ENCODE measurements around the gene ZNF215. TPM values are rescaled to one million over a fixed set of nuclear protein-coding genes. Genes with fewer than 3 reads are reported as not detected.

Gene ZNF215
- total and polyA plus RNA-seq, 2 of the 13 experiments (the other 11 are each of a cell fraction or from before 2014, with no cell fraction given): not detected

DNA sequence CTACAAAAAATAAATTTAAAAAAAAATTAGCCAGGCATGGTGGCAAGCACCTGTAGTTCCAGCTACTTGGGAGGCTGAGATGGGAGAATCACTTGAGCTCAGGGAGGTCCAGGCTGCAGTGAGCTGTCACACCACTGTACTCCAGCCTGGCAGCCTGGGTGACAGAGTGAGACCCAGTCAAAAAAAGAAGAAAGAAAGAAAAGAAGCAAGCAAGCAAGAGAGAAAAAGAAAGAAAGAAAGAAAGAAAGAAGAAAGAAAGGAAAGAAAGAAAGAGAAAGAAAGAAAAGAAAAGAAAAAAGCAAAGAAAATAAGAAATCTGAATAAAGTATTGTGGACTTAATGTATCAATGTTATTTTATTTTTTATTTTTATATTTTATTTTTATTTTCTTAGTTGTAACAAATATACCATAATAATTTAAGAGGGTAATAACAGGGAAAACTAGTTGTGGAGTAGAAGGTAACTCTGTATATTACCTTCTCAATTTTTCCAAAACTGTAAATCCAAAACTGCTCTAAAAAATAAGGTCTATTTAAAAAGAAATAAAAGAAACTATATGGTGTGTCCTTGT is 1.1 kb upstream of the ZNF215 start (continued):
- TF ChIP-seq, protein P1, sequence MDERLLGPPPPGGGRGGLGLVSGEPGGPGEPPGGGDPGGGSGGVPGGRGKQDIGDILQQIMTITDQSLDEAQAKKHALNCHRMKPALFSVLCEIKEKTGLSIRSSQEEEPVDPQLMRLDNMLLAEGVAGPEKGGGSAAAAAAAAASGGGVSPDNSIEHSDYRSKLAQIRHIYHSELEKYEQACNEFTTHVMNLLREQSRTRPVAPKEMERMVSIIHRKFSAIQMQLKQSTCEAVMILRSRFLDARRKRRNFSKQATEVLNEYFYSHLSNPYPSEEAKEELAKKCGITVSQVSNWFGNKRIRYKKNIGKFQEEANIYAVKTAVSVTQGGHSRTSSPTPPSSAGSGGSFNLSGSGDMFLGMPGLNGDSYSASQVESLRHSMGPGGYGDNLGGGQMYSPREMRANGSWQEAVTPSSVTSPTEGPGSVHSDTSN (CRISPR knock-in tag; IDR thresholded peaks at IDR 0.05): no peak
- TF ChIP-seq JUNB (CRISPR knock-in tag; IDR thresholded peaks at IDR 0.05; ENCODE audit: borderline replicate concordance) (no peak), CHD4 (IDR thresholded peaks at IDR 0.05; ENCODE audit: borderline replicate concordance, low read length) (no peak), ZNF570 (CRISPR knock-in tag; IDR thresholded peaks at IDR 0.05; ENCODE audit: borderline replicate concordance) (no peak), ATF1 (CRISPR knock-in tag; IDR thresholded peaks at IDR 0.05) (no peak), ZNF383 (CRISPR knock-in tag; IDR thresholded peaks at IDR 0.05; ENCODE audit: borderline replicate concordance) (no peak), ZFP36L1 (CRISPR knock-in tag; IDR thresholded peaks at IDR 0.05) (no peak), GATA4 (IDR thresholded peaks at IDR 0.05; ENCODE audit: borderline replicate concordance, low read depth) (no peak), IRF2 (CRISPR knock-in tag; IDR thresholded peaks at IDR 0.05) (no peak)

DNA sequence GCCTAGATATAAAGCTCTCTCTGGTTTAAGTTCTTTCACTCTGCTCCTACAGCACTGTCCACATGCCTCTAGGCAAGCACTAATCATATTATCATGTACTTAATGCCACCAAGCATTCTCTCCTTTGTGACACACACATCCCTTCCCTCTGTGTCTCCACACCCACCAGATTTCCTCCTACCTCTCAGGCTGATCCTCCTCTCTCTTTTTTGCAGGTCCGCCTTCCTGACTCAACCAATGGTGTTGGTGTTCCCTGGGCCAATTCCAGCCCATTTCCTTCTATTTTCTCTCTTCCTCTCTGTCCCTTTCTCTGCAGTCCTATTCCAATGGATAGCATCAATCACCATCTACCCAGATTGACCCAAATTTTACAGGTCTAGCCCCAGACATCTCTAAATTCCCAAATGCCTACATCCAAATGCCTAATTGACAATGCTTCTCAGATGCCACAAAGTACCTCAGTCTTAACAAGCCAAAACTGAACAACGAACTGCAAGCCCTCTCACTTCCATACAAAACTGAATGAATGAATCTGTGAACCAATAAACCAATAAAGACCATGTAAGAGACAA is 504 bp upstream of the ZNF215 start:
- intact Hi-C loops (cut with micrococcal nuclease; ENCODE audit: unreplicated experiment): no loop called here
- peaks cover 0 to 23% of the 10 kb centered on the region in 2 experiments; a peak in 2 of 5 replicates for H3K27me3 ChIP-seq (ENCODE audit: control insufficient read depth in 1 of 2, insufficient read depth in 2 of 2, low read length in 2 of 2)
- H3K36me3 ChIP-seq (replicated peaks in 1 of 2; ENCODE audit: control insufficient read depth in 1 of 2, insufficient read depth in 2 of 2, low read length in 2 of 2): no peaks in the 10 kb centered on the region
- ChIA-PET CTCF (ENCODE audit: low intra/inter-chr PET ratio, low total read pairs) (no interaction called here), POLR2A (no interaction called here)
- no TSS peak for BruUV-seq (replicated peaks)
- no peak overlapping the region for H2AFZ ChIP-seq (ENCODE audit: low read length)
- FAIRE-seq (no peak), ATAC-seq (no peak), DNase-seq (ENCODE audit: low spot score) (no peak)
- no peak overlapping the region for H3K4me3 ChIP-seq (replicated peaks in 1 of 3; ENCODE audit: insufficient read depth in 1 of 3, low read depth in 2 of 3, low read length in 3 of 3)
- in situ Hi-C loops (cut with HindIII; ENCODE audit: extremely low pct_ligation_motif_present, low pct_unique_long_range_greater_than_20kb): no loop called here
- H3K4me1 ChIP-seq (ENCODE audit: insufficient read depth, low read length): no peaks in the 10 kb centered on the region
- WGBS (ENCODE audit: low lambda C conversion rate): 52% methylated on average over 2 of the region's 2 CpGs
- no peak overlapping the region for H3K4me2 ChIP-seq (ENCODE audit: low read depth, low read length)
- no peaks in the 10 kb centered on the region for H4K20me1 ChIP-seq (ENCODE audit: insufficient read depth, low read length)
- no peaks in the 10 kb centered on the region for H3K9me3 ChIP-seq (ENCODE audit: low read length)
- no peak overlapping the region for H3K9ac ChIP-seq (ENCODE audit: insufficient read depth, low read depth, low read length)
- H3K79me2 ChIP-seq (ENCODE audit: insufficient read depth, low read length): no peaks in the 10 kb centered on the region
- no peak overlapping the region for H3K27ac ChIP-seq (ENCODE audit: extremely low read length, insufficient read depth, low read length)
- TF ChIP-seq SAP130 (CRISPR knock-in tag; IDR thresholded peaks at IDR 0.05; ENCODE audit: low read depth) (no peak), ATAD3A (CRISPR knock-in tag; IDR thresholded peaks at IDR 0.05) (no peak), POLR2AphosphoS2 (IDR thresholded peaks at IDR 0.05; ENCODE audit: low read depth, low read length) (no peak), YEATS4 (CRISPR knock-in tag; IDR thresholded peaks at IDR 0.05; ENCODE audit: borderline replicate concordance) (no peak), HNRNPL (IDR thresholded peaks at IDR 0.05; ENCODE audit: low read depth, low read length) (no peak), MBNL3 (CRISPR knock-in tag; conservative IDR thresholded peaks at IDR 0.05) (no peak), KMT2A (CRISPR knock-in tag; IDR thresholded peaks at IDR 0.05) (no peak)
- TF ChIP-seq, protein P2, sequence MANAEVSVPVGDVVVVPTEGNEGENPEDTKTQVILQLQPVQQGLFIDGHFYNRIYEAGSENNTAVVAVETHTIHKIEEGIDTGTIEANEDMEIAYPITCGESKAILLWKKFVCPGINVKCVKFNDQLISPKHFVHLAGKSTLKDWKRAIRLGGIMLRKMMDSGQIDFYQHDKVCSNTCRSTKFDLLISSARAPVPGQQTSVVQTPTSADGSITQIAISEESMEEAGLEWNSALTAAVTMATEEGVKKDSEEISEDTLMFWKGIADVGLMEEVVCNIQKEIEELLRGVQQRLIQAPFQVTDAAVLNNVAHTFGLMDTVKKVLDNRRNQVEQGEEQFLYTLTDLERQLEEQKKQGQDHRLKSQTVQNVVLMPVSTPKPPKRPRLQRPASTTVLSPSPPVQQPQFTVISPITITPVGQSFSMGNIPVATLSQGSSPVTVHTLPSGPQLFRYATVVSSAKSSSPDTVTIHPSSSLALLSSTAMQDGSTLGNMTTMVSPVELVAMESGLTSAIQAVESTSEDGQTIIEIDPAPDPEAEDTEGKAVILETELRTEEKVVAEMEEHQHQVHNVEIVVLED (CRISPR knock-in tag; IDR thresholded peaks at IDR 0.05; ENCODE audit: borderline replicate concordance): no peak
- TF ChIP-seq, protein P3, sequence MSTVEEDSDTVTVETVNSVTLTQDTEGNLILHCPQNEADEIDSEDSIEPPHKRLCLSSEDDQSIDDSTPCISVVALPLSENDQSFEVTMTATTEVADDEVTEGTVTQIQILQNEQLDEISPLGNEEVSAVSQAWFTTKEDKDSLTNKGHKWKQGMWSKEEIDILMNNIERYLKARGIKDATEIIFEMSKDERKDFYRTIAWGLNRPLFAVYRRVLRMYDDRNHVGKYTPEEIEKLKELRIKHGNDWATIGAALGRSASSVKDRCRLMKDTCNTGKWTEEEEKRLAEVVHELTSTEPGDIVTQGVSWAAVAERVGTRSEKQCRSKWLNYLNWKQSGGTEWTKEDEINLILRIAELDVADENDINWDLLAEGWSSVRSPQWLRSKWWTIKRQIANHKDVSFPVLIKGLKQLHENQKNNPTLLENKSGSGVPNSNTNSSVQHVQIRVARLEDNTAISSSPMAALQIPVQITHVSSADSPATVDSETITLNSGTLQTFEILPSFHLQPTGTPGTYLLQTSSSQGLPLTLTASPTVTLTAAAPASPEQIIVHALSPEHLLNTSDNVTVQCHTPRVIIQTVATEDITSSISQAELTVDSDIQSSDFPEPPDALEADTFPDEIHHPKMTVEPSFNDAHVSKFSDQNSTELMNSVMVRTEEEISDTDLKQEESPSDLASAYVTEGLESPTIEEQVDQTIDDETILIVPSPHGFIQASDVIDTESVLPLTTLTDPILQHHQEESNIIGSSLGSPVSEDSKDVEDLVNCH (CRISPR knock-in tag; IDR thresholded peaks at IDR 0.05): no peak
- TF ChIP-seq, protein P4, sequence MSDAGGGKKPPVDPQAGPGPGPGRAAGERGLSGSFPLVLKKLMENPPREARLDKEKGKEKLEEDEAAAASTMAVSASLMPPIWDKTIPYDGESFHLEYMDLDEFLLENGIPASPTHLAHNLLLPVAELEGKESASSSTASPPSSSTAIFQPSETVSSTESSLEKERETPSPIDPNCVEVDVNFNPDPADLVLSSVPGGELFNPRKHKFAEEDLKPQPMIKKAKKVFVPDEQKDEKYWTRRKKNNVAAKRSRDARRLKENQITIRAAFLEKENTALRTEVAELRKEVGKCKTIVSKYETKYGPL (CRISPR knock-in tag; IDR thresholded peaks at IDR 0.05): no peak

All from HepG2 (cell line).